ENCODE measurements around the gene DDX51.

DNA sequence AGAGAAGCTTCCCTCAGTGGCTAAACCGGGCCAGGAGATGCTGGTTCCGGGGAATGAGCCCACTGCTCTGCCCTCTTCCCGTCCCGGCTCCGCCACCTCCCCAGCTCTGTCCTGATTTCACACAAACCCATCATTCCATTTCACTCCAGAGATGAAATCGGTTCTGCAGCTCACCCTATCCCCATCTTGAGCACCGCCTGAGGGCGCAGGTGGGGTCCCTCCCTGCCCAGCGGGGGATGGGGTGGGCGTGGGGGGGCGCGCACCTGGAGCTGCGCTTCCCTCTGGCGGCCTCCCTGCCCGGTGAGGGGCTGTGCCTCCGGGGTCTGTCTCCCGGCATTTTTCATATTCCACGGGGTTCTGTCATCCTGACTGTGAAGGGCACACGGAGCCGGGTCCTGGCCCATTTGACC lies 44.8 kb upstream of the DDX51 start:
- TF ChIP-seq, protein P1, sequence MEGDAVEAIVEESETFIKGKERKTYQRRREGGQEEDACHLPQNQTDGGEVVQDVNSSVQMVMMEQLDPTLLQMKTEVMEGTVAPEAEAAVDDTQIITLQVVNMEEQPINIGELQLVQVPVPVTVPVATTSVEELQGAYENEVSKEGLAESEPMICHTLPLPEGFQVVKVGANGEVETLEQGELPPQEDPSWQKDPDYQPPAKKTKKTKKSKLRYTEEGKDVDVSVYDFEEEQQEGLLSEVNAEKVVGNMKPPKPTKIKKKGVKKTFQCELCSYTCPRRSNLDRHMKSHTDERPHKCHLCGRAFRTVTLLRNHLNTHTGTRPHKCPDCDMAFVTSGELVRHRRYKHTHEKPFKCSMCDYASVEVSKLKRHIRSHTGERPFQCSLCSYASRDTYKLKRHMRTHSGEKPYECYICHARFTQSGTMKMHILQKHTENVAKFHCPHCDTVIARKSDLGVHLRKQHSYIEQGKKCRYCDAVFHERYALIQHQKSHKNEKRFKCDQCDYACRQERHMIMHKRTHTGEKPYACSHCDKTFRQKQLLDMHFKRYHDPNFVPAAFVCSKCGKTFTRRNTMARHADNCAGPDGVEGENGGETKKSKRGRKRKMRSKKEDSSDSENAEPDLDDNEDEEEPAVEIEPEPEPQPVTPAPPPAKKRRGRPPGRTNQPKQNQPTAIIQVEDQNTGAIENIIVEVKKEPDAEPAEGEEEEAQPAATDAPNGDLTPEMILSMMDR (IDR thresholded peaks at IDR 0.05), result no peak
- no peak for TF ChIP-seq EZH2 (IDR thresholded peaks at IDR 0.05; ENCODE audit: borderline replicate concordance, insufficient read depth, low read depth, low read length, poor library complexity, severe bottlenecking)

All from B cell (primary cell).